Measurements from ENCODE around the gene PTPN6.

The PTPN6 gene

GRCh38 chr12:6956021-6956727, 5.0 kb downstream of the PTPN6 start:
- DNase-seq (ENCODE audit: low read depth, low spot score): no peak

- no peak for DNase-seq (ENCODE audit: low read depth, low spot score)
Measured at GRCh38 chr12:6957151-6957701, 6.1 kb downstream of the PTPN6 start.

GRCh38 chr12:6957741-6958608, 6.8 kb downstream of the PTPN6 start:
- no peak for DNase-seq (ENCODE audit: low read depth, low spot score)

- no peak for DNase-seq (ENCODE audit: low read depth, low spot score)
Measured at GRCh38 chr12:6958609-6959057, 7.5 kb downstream of the PTPN6 start.

- no peak for DNase-seq (ENCODE audit: low read depth, low spot score)
Measured at GRCh38 chr12:6959058-6959804, 8.1 kb downstream of the PTPN6 start.

GRCh38 chr12:6959805-6960592, 8.8 kb downstream of the PTPN6 start:
- DNase-seq (ENCODE audit: low read depth, low spot score): no peak

GRCh38 chr12:6960593-6961277, 9.6 kb downstream of the PTPN6 start:
- DNase-seq (ENCODE audit: low read depth, low spot score): peak; percentile 68

GRCh38 chr12:6961278-6961694, 10.1 kb downstream of the PTPN6 start:
- DNase-seq (ENCODE audit: low read depth, low spot score): no peak

GRCh38 chr12:6961695-6962284, 10.6 kb downstream of the PTPN6 start:
- peak; percentile 95 for DNase-seq (ENCODE audit: low read depth, low spot score)

- peak; percentile 73 for DNase-seq (ENCODE audit: low read depth, low spot score)
Measured at GRCh38 chr12:6962285-6963015, 11.3 kb downstream of the PTPN6 start.

GRCh38 chr12:6963016-6963731, 12.0 kb downstream of the PTPN6 start:
- DNase-seq (ENCODE audit: low read depth, low spot score): no peak

GRCh38 chr12:6963791-6964413, 12.7 kb downstream of the PTPN6 start:
- DNase-seq (ENCODE audit: low read depth, low spot score): no peak

- no peak for DNase-seq (ENCODE audit: low read depth, low spot score)
Measured at GRCh38 chr12:6964605-6965025, 13.5 kb downstream of the PTPN6 start.

- DNase-seq (ENCODE audit: low read depth, low spot score): peak; percentile 91
Measured at GRCh38 chr12:6965026-6965661, 14.0 kb downstream of the PTPN6 start.

- no peak for DNase-seq (ENCODE audit: low read depth, low spot score)
Measured at GRCh38 chr12:6965714-6966113, 14.6 kb downstream of the PTPN6 start.

GRCh38 chr12:6966351-6966750, 15.2 kb downstream of the PTPN6 start:
- no peak for DNase-seq (ENCODE audit: low read depth, low spot score)

- no peak for DNase-seq (ENCODE audit: low read depth, low spot score)
Measured at GRCh38 chr12:6967651-6968100, 16.5 kb downstream of the PTPN6 start.

- DNase-seq (ENCODE audit: low read depth, low spot score): no peak
Measured at GRCh38 chr12:6968426-6968825, 17.3 kb downstream of the PTPN6 start.

Measured in ELF-1 (cell line).